Measurements from ENCODE around the gene HTR6. TPM values are rescaled to one million over a fixed set of nuclear protein-coding genes. Genes with fewer than 3 reads are reported as not detected.

The HTR6 gene
- total RNA-seq, 1 donor from 2014 or later = not detected

DNA sequence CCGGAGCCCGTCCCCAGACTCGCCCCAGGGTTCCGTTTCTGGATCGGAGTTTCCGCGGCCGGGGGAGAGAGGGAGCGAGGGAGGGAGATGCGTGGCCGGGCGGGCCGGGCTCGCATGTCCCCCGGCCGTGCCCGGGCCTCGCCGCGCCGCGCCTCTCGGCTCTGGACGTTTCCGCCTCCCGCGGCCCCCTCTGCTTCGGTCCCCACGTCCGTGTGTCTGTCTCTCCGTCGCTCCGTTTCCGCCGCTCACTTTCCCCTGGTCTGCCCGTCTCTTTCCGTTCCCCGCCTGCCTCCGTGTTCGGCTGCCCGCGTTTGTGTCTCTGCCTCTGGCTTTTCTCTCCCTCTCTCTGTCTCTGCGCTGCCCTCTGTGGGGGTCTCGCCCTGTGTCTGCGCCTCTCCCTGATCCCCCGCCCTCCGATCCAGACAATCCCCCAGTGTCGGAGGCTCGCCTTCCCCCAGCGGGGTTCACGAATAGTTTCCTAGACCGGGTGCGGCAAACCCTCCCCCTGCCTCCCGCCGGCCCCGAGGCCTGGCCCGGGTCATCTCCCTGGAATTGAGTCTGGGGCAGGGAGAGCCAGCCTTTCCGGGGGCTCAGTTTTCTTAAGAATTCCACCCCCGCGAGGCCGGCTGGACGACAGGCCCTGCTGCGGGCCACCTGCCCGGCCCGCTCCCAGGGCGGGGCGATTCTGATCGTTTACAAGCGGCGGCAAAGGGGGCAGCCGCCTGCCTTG, 19.8 kb upstream of the HTR6 start:
- Mint-ChIP-seq H3K27me3 (ENCODE audit: low read depth) (peaks cover 65% of the 10 kb centered on the region), H3K27ac (ENCODE audit: unreplicated experiment) (peak overlapping the region; percentile 87)

DNA sequence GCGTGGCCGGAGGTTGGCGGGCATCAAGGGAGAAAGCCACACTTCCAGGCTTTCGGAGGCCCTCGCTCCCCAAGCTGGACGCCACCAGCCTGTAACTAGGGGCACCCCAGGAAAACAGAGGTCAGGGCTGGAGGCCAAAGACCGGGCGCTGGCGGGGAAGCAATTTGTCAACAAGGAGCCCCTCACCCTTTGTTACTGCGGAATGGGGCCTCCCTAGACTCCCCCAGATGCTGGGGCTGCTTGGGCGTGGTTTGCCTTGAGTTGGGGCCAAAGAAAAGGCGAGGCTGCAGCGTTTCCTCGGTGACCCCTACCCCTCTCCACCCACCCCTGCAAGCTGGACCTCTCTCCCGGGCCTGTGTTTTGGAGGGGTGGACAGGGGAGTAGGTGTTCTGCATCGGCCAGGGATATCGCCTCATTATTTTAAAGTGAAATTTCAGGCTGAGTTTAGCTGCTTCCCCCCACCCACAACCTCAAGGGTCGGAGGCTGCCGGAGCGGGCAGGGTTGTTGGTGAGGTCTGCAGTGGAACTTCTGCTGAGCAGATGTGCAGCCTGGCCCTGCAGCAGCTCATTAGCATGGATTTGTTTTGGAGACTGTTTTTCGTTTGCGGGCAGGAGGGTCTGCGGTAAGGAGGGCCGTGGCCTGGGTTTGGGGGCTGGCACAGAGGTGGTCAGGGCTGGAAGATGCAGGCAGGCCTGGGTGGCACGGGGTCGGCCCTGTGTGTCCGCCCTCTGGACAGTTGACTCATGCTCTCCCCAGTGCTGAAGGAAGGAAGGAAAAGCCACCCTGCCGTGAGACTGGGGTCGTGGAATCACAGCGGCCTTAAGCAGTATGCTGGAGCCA, 19.0 kb upstream of the HTR6 start:
- peak overlapping the region; percentile 70 for H3K4me3 Mint-ChIP-seq
- H3K36me3 Mint-ChIP-seq (ENCODE audit: low read depth) = no peaks in the 10 kb centered on the region
- no peak overlapping the region for H3K27ac Mint-ChIP-seq (ENCODE audit: unreplicated experiment)
- peaks cover 8% of the 10 kb centered on the region for H3K4me1 Mint-ChIP-seq
- peaks cover 60% of the 10 kb centered on the region for H3K27me3 Mint-ChIP-seq (ENCODE audit: low read depth)
- no peak for DNase-seq (ENCODE audit: low read depth, low spot score)
- TF ChIP-seq, protein P1, sequence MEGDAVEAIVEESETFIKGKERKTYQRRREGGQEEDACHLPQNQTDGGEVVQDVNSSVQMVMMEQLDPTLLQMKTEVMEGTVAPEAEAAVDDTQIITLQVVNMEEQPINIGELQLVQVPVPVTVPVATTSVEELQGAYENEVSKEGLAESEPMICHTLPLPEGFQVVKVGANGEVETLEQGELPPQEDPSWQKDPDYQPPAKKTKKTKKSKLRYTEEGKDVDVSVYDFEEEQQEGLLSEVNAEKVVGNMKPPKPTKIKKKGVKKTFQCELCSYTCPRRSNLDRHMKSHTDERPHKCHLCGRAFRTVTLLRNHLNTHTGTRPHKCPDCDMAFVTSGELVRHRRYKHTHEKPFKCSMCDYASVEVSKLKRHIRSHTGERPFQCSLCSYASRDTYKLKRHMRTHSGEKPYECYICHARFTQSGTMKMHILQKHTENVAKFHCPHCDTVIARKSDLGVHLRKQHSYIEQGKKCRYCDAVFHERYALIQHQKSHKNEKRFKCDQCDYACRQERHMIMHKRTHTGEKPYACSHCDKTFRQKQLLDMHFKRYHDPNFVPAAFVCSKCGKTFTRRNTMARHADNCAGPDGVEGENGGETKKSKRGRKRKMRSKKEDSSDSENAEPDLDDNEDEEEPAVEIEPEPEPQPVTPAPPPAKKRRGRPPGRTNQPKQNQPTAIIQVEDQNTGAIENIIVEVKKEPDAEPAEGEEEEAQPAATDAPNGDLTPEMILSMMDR (conservative IDR thresholded peaks at IDR 0.05) = no peak
- no peaks in the 10 kb centered on the region for H3K9me3 Mint-ChIP-seq

More for the DNA sequence above, 19.8 kb upstream of the HTR6 start:
- H3K4me3 Mint-ChIP-seq = peak overlapping the region; percentile 93
- no peaks in the 10 kb centered on the region for H3K9me3 Mint-ChIP-seq
- peak; percentile 35 for DNase-seq (ENCODE audit: low read depth, low spot score)
- H3K4me1 Mint-ChIP-seq = peaks cover 8% of the 10 kb centered on the region
- TF ChIP-seq, protein P1 (conservative IDR thresholded peaks at IDR 0.05) = no peak
- H3K36me3 Mint-ChIP-seq (ENCODE audit: low read depth) = no peaks in the 10 kb centered on the region

DNA sequence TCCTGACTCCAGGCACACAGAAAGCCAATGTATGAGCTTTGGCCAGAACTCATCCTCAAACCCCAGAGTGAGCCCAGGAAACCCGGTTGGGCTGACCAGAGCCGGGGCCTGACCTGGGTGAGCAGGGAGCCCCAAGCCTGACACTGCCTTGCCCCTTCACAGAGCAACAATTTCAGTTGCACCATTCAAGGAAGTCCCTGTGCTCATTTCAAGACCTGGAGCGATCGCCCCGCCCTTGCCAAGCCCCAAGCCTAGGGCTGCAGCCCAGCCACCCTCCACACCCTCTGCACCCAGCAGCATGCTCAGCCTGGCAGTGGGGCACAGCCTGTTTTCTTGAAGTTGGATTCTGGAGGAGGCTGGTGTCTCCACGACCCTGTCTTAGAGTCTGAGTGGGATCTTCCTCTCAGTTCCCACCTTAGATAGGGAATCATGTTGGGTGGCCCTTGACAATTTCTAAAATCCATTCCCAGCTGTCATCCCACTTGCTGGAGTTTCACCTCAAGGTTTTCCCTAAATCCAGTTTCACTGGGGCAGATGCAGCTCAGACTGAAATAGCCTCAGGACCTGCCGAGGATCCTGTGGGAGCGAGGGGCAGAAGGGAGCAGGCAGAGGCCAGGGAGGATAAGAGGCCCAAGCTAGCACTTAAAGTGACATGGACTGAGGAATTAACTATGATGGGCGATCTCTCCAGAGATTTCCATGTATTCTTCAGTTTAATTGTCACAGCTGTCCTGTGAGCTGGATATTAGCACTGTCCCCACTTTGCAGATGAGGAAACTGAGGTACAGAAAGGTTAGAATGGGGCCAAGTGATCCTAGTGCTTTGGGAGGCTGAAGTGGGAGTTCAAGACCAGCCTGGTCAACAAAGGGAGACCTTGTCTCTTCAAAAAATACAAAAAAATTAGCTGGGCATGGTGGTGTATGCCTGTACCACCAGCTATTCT, 18.0 kb upstream of the HTR6 start:
- DNase-seq (ENCODE audit: low read depth, low spot score) = no peak
- Mint-ChIP-seq H3K36me3 (ENCODE audit: low read depth) (no peaks in the 10 kb centered on the region), H3K27ac (ENCODE audit: unreplicated experiment) (peak overlapping the region; percentile 17), H3K27me3 (ENCODE audit: low read depth) (peaks cover 50% of the 10 kb centered on the region), H3K4me1 (peaks cover 12% of the 10 kb centered on the region), H3K4me3 (peak overlapping the region; percentile 44), H3K9me3 (no peaks in the 10 kb centered on the region)
- TF ChIP-seq, protein P1 (conservative IDR thresholded peaks at IDR 0.05) = no peak

DNA sequence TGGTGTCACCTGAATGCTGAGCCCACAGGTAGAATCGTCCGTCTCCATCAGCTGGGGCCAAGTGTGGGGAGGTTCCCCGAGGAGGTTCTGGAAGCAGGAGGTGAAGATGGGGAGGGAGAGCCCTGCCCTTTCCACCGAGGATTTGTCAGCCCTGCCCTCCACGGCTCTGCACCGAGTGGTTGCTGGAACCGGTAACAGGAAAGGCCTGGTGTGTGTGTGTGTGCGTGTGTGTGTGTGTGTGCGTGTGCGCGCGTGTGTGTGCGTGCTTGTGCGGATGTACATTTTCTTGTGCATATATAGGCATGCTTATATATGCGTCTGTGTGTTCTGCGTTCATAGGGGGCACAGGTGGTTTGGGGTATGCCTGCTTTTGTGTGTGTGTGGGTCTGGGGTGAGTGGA, 17.0 kb upstream of the HTR6 start:
- DNase-seq (ENCODE audit: low read depth, low spot score) = no peak
- Mint-ChIP-seq H3K27ac (ENCODE audit: unreplicated experiment) (no peak overlapping the region), H3K36me3 (ENCODE audit: low read depth) (no peaks in the 10 kb centered on the region), H3K27me3 (ENCODE audit: low read depth) (peaks cover 41% of the 10 kb centered on the region), H3K9me3 (no peaks in the 10 kb centered on the region), H3K4me1 (peaks cover 12% of the 10 kb centered on the region), H3K4me3 (no peak overlapping the region)
- TF ChIP-seq, protein P1 (conservative IDR thresholded peaks at IDR 0.05) = no peak

DNA sequence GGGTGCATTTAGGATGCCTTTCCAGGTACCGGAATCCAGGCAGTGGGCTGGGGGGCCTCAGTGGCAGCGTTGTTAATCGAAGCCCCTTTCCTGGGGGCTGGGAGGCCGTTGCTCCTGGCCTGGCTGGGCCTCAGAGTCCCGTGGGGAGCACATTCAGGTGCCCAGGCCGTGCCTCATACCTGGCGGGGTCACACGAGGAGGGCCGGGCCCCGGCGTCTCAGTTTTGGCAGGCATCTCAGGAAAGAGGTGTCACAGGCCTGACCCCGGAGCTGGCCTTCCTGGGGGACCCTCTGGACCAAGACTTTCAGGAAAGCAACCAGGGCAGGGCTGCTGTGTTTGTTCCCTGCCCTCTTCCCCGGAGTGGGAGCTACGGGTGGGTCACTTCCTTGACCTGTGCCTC, 16.4 kb upstream of the HTR6 start:
- Mint-ChIP-seq H3K4me3 (no peak overlapping the region), H3K27ac (ENCODE audit: unreplicated experiment) (no peak overlapping the region), H3K36me3 (ENCODE audit: low read depth) (no peaks in the 10 kb centered on the region), H3K9me3 (no peaks in the 10 kb centered on the region), H3K27me3 (ENCODE audit: low read depth) (peaks cover 35% of the 10 kb centered on the region), H3K4me1 (peaks cover 11% of the 10 kb centered on the region)
- TF ChIP-seq, protein P1 (conservative IDR thresholded peaks at IDR 0.05) = no peak
- no peak for DNase-seq (ENCODE audit: low read depth, low spot score)
